A549 treated with AZD9567 at 1 μM for 4 hours (cell line): ENCODE results near the gene PCDHA7. TPM values are rescaled to one million over a fixed set of nuclear protein-coding genes. Genes with fewer than 3 reads are reported as not detected.

Experiments used
- total RNA-seq: library from RNA; stranded (reverse); fragments of 200-300 nt; extraction: Qiagen RNA extraction; gene quantifications from 5 replicates; pipeline ENCODE4 v1.2.3, GENCODE V29; 2022; ENCODE audit not compliant: insufficient read depth

The PCDHA7 gene
- total RNA-seq, 1 experiment from 2014 or later = 0.12 TPM

DNA sequence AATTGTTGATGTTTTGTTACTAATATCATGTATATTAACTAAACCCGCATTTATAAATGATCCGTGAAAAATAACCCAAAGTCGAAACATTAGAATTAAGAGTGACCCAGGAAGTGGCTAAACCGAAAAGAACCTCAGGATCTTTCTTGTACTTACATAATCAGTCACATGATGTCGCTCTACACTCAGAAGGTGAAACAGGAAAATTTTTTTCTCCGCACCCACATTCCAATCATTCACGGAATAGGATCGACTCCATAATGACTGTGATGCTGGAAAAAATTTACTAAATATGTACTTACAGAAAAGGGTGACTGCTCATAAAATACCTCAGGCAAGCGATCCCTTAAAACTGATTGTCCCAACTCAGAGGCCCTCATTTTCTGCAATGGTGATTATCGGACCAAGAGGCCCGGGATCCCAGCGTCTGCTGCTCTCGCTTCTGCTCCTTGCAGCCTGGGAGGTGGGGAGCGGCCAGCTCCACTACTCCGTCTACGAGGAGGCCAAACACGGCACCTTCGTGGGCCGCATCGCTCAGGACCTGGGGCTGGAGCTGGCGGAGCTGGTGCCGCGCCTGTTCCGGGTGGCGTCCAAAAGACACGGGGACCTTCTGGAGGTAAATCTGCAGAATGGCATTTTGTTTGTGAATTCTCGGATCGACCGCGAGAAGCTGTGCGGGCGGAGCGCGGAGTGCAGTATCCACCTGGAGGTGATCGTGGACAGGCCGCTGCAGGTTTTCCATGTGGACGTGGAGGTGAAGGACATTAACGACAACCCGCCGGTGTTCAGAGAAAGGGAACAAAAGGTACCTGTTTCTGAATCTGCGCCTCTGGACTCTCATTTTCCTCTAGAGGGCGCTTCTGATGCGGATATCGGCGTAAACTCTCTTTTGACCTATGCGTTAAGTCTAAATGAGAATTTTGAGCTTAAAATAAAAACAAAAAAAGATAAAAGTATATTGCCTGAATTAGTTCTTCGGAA, 41.3 kb downstream of the PCDHA7 start, which contains the start of gene PCDHA12:
Gene PCDHA12, plus strand, starts transcription at position 224 of the 981 bp plus-strand sequence. Its CDS starts 165 bp downstream, at position 389.

GRCh38 chr5:140881889-140882590, 48.0 kb downstream of the PCDHA7 start, which contains the start of gene PCDHA13:
TSS of gene PCDHA13 (plus strand) at chr5:140882124. CDS start at chr5:140882269, 145 bp downstream.

Other genes with a start within 250 kb of the PCDHA7 start
- gene CD14, start 201.1 kb upstream of the PCDHA7 start, total RNA-seq = 3.5 to 8.4 TPM (median 4.3 TPM) in 5 replicates
- 7.6 to 17.9 TPM (median 15.2 TPM) in 5 replicates for gene TMCO6, start 194.8 kb upstream of the PCDHA7 start, total RNA-seq
- 83.8 to 126 TPM (median 125 TPM) in 5 replicates for gene NDUFA2, start 186.6 kb upstream of the PCDHA7 start, total RNA-seq
- gene IK, start 186.4 kb upstream of the PCDHA7 start, total RNA-seq = 86.0 to 142 TPM (median 88.2 TPM) in 5 replicates
- 29.5 to 34.8 TPM (median 31.2 TPM) in 5 replicates for gene WDR55, start 169.4 kb upstream of the PCDHA7 start, total RNA-seq
- 0.91 to 1.1 TPM (median 0.98 TPM) in 4 of 5 replicates, not detected in the other for gene DND1, start 160.7 kb upstream of the PCDHA7 start, total RNA-seq
- 76.1 to 99.2 TPM (median 80.5 TPM) in 5 replicates for gene HARS1, start 142.9 kb upstream of the PCDHA7 start, total RNA-seq
- gene HARS2, start 142.8 kb upstream of the PCDHA7 start, total RNA-seq = 33.3 to 39.5 TPM (median 37.6 TPM) in 5 replicates
- 79.6 to 128 TPM (median 85.6 TPM) in 5 replicates for gene ZMAT2, start 133.8 kb upstream of the PCDHA7 start, total RNA-seq
- gene PCDHA1, start 48.1 kb upstream of the PCDHA7 start, total RNA-seq = 0.13 to 0.25 TPM (median 0.16 TPM) in 4 of 5 replicates, not detected in the other
- 0.03 to 0.08 TPM (median 0.07 TPM) in 4 of 5 replicates, not detected in the other for gene PCDHA2, start 39.4 kb upstream of the PCDHA7 start, total RNA-seq
- gene PCDHA3, start 33.2 kb upstream of the PCDHA7 start, total RNA-seq = 0.75 to 1.6 TPM (median 0.85 TPM) in 5 replicates
- 1.2 to 3.4 TPM (median 1.7 TPM) in 5 replicates for gene PCDHA4, start 27.2 kb upstream of the PCDHA7 start, total RNA-seq
- 0.57 to 0.63 TPM (median 0.59 TPM) in 5 replicates for gene PCDHA5, start 12.7 kb upstream of the PCDHA7 start, total RNA-seq
- 0.02 to 0.05 TPM (median 0.03 TPM) in 4 of 5 replicates, not detected in the other for gene PCDHA6, start 6.3 kb upstream of the PCDHA7 start, total RNA-seq
- 0.04 to 0.10 TPM (median 0.08 TPM) in 3 of 5 replicates, not detected in the others for gene PCDHA8, start 6.9 kb downstream of the PCDHA7 start, total RNA-seq
- 0.02 TPM in 1 of 5 replicates, not detected in the others for gene PCDHA9, start 14.1 kb downstream of the PCDHA7 start, total RNA-seq
- gene PCDHA10, start 21.6 kb downstream of the PCDHA7 start, total RNA-seq = 0.01 to 0.05 TPM (median 0.02 TPM) in 3 of 5 replicates, not detected in the others
- 0.06 to 0.18 TPM (median 0.13 TPM) in 4 of 5 replicates, not detected in the other for gene PCDHA11, start 34.7 kb downstream of the PCDHA7 start, total RNA-seq
- 1.6 to 3.1 TPM (median 2.8 TPM) in 5 replicates for gene PCDHA12, start 41.0 kb downstream of the PCDHA7 start, total RNA-seq
- 0.05 to 0.07 TPM (median 0.06 TPM) in 4 of 5 replicates, not detected in the other for gene PCDHA13, start 47.9 kb downstream of the PCDHA7 start, total RNA-seq
- gene PCDHAC1, start 92.0 kb downstream of the PCDHA7 start, total RNA-seq = 1.9 to 3.7 TPM (median 2.1 TPM) in 5 replicates
- gene PCDHAC2, start 132.2 kb downstream of the PCDHA7 start, total RNA-seq = 3.1 to 3.5 TPM (median 3.3 TPM) in 5 replicates
- gene PCDHB1, start 217.1 kb downstream of the PCDHA7 start, total RNA-seq = not detected in 5 replicates